H1 (cell line): Measurements from ENCODE around the gene VPS13C. TPM values are rescaled to one million over a fixed set of nuclear protein-coding genes. Genes with fewer than 3 reads are reported as not detected.

Experiments used
- HDAC2 ChIP-seq, 2 experiments: fragments of 300-600 bp in 1 of 2; sonication (generic) in 1 of 2; IDR thresholded peaks; 2 replicates each; pipeline ENCODE4 v1.6.1; 2011 to 2012; ENCODE audit warnings: low read depth in 2 of 2, low read length in 2 of 2, mild to moderate bottlenecking in 2 of 2, moderate library complexity in 2 of 2, borderline replicate concordance in 1 of 2, inconsistent platforms in 1 of 2
- SIRT6 ChIP-seq: IDR thresholded peaks from one replicate; pipeline ENCODE4 v1.7.1; 2012; ENCODE audit warnings: low read length, inconsistent platforms
- TCF12 ChIP-seq: IDR thresholded peaks from 2 replicates; pipeline ENCODE4 v1.6.1; 2011; ENCODE audit warnings: low read depth, mild to moderate bottlenecking, low read length
- polyA plus RNA-seq, 7 experiments: library from polyadenylated mRNA; depleted of rRNA in 3 of 7; stranded (reverse) in 5 of 7; unstranded in 2 of 7; fragments of >200 nt in 5 of 7; fragments of 200-250 nt in 2 of 7; gene quantifications; 1 replicate in 5 of 7; 2 replicates in 1 of 7; 4 replicates in 1 of 7; pipeline versions ENCODE4 v1.2.1 to v1.2.3, GENCODE V29; 2011 to 2013; ENCODE audit warnings: missing spikeins in 2 of 7, mixed read lengths in 2 of 7
- total RNA-seq: library from RNA; stranded (reverse); fragmentation: NEBNext Ultra II Directional; extraction: Animal tissue kit (Norgen Biotek cat#: 25700); gene quantifications from 2 replicates; pipeline ENCODE4 v1.2.1, GENCODE V29; 2021
- TF ChIP-seq, protein P1 (sequence below): IDR thresholded peaks from 2 replicates; pipeline ENCODE4 v1.6.1; 2011; ENCODE audit warnings: low read depth, mild to moderate bottlenecking, low read length; ENCODE audit not compliant: insufficient read depth
- TF ChIP-seq, protein P2 (sequence below): fragments of 300-600 bp; sonication (generic); IDR thresholded peaks from 2 replicates; pipeline ENCODE4 v1.7.1; 2012; ENCODE audit warnings: low read length, moderate library complexity, mild to moderate bottlenecking, inconsistent platforms; ENCODE audit not compliant: insufficient replicate concordance
- TF ChIP-seq, protein P3 (sequence below), 3 experiments: IDR thresholded peaks; 1 replicate in 2 of 3; 2 replicates in 1 of 3; pipeline versions ENCODE4 v1.5.1 to v1.6.1; 2011; ENCODE audit warnings: low read length in 3 of 3, mild to moderate bottlenecking in 3 of 3, inconsistent platforms in 2 of 3, low read depth in 1 of 3, moderate library complexity in 1 of 3; ENCODE audit not compliant: insufficient read depth in 1 of 3; ENCODE audit errors: control extremely low read depth in 1 of 3

The VPS13C gene
- total and polyA plus RNA-seq, 2 of the 8 experiments (the other 6 are each of a cell fraction or from before 2014, with no cell fraction given) = 4.8 to 18.8 TPM

DNA sequence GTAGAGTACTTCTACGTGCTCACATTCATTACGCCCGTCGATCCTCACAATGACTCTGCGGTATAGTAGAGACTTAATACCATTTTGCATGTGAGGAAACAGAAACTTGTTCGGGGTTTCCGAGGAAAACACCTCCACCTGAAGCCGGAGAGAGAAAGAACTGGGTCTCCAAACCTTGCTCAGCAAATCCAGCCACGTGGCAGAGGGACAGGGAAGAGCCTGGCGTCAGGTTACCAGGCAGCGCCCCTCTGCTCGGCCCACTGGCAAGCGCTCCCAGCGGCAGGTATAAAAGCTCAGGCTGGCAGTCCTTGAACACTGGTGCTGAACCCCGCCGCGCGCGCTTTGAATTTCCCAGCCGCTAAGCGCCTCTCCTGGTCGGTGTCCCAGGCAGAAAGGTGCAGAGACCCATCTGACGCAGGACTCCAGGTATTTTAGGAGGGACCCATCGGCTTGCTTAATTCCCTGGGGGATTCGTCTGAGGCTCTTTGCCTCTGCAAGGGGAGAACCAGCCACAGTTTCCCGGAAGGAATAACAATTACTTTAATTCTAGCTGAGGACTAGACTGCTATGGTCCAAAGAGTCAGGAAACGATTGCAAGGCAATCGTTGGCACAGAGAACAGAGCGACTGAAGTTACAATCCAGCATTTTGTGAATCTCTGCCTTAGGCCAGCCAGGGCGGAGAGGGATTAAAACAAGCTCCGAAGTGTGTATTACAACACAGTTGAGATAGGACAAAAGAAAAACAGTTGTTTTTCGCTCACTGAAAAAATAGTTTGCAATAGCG lies 6.6 kb upstream of the VPS13C start, which contains the start of gene C2CD4A (continued):
- TF ChIP-seq HDAC2 (IDR thresholded peaks at IDR 0.05; ENCODE audit: borderline replicate concordance in 1 of 2, low read depth in 2 of 2, low read length in 2 of 2) (peak; percentile 40 to 51; a peak in 1 of 4 replicates), SIRT6 (no peak), TCF12 (no peak)
- TF ChIP-seq, protein P1, sequence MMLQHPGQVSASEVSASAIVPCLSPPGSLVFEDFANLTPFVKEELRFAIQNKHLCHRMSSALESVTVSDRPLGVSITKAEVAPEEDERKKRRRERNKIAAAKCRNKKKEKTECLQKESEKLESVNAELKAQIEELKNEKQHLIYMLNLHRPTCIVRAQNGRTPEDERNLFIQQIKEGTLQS = no peak
- TF ChIP-seq, protein P2, sequence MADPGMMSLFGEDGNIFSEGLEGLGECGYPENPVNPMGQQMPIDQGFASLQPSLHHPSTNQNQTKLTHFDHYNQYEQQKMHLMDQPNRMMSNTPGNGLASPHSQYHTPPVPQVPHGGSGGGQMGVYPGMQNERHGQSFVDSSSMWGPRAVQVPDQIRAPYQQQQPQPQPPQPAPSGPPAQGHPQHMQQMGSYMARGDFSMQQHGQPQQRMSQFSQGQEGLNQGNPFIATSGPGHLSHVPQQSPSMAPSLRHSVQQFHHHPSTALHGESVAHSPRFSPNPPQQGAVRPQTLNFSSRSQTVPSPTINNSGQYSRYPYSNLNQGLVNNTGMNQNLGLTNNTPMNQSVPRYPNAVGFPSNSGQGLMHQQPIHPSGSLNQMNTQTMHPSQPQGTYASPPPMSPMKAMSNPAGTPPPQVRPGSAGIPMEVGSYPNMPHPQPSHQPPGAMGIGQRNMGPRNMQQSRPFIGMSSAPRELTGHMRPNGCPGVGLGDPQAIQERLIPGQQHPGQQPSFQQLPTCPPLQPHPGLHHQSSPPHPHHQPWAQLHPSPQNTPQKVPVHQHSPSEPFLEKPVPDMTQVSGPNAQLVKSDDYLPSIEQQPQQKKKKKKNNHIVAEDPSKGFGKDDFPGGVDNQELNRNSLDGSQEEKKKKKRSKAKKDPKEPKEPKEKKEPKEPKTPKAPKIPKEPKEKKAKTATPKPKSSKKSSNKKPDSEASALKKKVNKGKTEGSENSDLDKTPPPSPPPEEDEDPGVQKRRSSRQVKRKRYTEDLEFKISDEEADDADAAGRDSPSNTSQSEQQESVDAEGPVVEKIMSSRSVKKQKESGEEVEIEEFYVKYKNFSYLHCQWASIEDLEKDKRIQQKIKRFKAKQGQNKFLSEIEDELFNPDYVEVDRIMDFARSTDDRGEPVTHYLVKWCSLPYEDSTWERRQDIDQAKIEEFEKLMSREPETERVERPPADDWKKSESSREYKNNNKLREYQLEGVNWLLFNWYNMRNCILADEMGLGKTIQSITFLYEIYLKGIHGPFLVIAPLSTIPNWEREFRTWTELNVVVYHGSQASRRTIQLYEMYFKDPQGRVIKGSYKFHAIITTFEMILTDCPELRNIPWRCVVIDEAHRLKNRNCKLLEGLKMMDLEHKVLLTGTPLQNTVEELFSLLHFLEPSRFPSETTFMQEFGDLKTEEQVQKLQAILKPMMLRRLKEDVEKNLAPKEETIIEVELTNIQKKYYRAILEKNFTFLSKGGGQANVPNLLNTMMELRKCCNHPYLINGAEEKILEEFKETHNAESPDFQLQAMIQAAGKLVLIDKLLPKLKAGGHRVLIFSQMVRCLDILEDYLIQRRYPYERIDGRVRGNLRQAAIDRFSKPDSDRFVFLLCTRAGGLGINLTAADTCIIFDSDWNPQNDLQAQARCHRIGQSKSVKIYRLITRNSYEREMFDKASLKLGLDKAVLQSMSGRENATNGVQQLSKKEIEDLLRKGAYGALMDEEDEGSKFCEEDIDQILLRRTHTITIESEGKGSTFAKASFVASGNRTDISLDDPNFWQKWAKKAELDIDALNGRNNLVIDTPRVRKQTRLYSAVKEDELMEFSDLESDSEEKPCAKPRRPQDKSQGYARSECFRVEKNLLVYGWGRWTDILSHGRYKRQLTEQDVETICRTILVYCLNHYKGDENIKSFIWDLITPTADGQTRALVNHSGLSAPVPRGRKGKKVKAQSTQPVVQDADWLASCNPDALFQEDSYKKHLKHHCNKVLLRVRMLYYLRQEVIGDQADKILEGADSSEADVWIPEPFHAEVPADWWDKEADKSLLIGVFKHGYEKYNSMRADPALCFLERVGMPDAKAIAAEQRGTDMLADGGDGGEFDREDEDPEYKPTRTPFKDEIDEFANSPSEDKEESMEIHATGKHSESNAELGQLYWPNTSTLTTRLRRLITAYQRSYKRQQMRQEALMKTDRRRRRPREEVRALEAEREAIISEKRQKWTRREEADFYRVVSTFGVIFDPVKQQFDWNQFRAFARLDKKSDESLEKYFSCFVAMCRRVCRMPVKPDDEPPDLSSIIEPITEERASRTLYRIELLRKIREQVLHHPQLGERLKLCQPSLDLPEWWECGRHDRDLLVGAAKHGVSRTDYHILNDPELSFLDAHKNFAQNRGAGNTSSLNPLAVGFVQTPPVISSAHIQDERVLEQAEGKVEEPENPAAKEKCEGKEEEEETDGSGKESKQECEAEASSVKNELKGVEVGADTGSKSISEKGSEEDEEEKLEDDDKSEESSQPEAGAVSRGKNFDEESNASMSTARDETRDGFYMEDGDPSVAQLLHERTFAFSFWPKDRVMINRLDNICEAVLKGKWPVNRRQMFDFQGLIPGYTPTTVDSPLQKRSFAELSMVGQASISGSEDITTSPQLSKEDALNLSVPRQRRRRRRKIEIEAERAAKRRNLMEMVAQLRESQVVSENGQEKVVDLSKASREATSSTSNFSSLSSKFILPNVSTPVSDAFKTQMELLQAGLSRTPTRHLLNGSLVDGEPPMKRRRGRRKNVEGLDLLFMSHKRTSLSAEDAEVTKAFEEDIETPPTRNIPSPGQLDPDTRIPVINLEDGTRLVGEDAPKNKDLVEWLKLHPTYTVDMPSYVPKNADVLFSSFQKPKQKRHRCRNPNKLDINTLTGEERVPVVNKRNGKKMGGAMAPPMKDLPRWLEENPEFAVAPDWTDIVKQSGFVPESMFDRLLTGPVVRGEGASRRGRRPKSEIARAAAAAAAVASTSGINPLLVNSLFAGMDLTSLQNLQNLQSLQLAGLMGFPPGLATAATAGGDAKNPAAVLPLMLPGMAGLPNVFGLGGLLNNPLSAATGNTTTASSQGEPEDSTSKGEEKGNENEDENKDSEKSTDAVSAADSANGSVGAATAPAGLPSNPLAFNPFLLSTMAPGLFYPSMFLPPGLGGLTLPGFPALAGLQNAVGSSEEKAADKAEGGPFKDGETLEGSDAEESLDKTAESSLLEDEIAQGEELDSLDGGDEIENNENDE = no peak
- TF ChIP-seq, protein P3, sequence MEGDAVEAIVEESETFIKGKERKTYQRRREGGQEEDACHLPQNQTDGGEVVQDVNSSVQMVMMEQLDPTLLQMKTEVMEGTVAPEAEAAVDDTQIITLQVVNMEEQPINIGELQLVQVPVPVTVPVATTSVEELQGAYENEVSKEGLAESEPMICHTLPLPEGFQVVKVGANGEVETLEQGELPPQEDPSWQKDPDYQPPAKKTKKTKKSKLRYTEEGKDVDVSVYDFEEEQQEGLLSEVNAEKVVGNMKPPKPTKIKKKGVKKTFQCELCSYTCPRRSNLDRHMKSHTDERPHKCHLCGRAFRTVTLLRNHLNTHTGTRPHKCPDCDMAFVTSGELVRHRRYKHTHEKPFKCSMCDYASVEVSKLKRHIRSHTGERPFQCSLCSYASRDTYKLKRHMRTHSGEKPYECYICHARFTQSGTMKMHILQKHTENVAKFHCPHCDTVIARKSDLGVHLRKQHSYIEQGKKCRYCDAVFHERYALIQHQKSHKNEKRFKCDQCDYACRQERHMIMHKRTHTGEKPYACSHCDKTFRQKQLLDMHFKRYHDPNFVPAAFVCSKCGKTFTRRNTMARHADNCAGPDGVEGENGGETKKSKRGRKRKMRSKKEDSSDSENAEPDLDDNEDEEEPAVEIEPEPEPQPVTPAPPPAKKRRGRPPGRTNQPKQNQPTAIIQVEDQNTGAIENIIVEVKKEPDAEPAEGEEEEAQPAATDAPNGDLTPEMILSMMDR (IDR thresholded peaks at IDR 0.05; ENCODE audit: control extremely low read depth in 1 of 3, insufficient read depth in 1 of 3, low read depth in 1 of 3, low read length in 3 of 3) = peak; percentile 3 to 21 (median 6); a peak in 3 of 4 replicates
